ENCODE measurements around the gene KLF16. TPM values are rescaled to one million over a fixed set of nuclear protein-coding genes. Genes with fewer than 3 reads are reported as not detected.

KLF16 gene
- total and polyA plus RNA-seq, 9 of the 15 experiments (the other 6 are each of a cell fraction or from before 2014, with no cell fraction given), result 0.04 to 60.4 (median 6.8) TPM

GRCh38 chr19:1856698-1857603, 6.4 kb downstream of the KLF16 start (continued):
- TF ChIP-seq, protein P1, sequence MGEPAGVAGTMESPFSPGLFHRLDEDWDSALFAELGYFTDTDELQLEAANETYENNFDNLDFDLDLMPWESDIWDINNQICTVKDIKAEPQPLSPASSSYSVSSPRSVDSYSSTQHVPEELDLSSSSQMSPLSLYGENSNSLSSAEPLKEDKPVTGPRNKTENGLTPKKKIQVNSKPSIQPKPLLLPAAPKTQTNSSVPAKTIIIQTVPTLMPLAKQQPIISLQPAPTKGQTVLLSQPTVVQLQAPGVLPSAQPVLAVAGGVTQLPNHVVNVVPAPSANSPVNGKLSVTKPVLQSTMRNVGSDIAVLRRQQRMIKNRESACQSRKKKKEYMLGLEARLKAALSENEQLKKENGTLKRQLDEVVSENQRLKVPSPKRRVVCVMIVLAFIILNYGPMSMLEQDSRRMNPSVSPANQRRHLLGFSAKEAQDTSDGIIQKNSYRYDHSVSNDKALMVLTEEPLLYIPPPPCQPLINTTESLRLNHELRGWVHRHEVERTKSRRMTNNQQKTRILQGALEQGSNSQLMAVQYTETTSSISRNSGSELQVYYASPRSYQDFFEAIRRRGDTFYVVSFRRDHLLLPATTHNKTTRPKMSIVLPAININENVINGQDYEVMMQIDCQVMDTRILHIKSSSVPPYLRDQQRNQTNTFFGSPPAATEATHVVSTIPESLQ (CRISPR knock-in tag; IDR thresholded peaks at IDR 0.05), result peak; percentile 74; the same call in 1 of the 2 replicates
- TF ChIP-seq MYBL2 (IDR thresholded peaks at IDR 0.05; ENCODE audit: low read depth) (no peak), MYBL2 (CRISPR knock-in tag; IDR thresholded peaks at IDR 0.05; ENCODE audit: borderline replicate concordance) (no peak), CHCHD3 (CRISPR knock-in tag; IDR thresholded peaks at IDR 0.05) (no peak), CREBBP (IDR thresholded peaks at IDR 0.05; ENCODE audit: low read depth, low read length) (no peak), LEF1 (IDR thresholded peaks at IDR 0.05) (no peak), MYC (IDR thresholded peaks at IDR 0.05; ENCODE audit: low read depth, low read length) (peak; percentile 73), MYC (CRISPR knock-in tag; IDR thresholded peaks at IDR 0.05; ENCODE audit: borderline replicate concordance, low read depth) (no peak; the same call in 1 of the 2 replicates), FOXA1 (IDR thresholded peaks at IDR 0.05; ENCODE audit: borderline replicate concordance) (no peak), CBFB (CRISPR knock-in tag; IDR thresholded peaks at IDR 0.05) (no peak), RBFOX2 (IDR thresholded peaks at IDR 0.05; ENCODE audit: low read depth, low read length) (peak; percentile 74), NCOA2 (IDR thresholded peaks at IDR 0.05; ENCODE audit: partially characterized antibody in 2 of 2) (no peak), STAG1 (CRISPR knock-in tag; IDR thresholded peaks at IDR 0.05; ENCODE audit: borderline replicate concordance) (no peak; the same call in 1 of the 2 replicates), ZNF12 (CRISPR knock-in tag; IDR thresholded peaks at IDR 0.05) (0 out of 2 replicates have a peak, but pooled peaks have one; percentile 37), SMARCE1 (IDR thresholded peaks at IDR 0.05) (no peak), TRIM25 (IDR thresholded peaks at IDR 0.05; ENCODE audit: borderline replicate concordance) (no peak)
- TF ChIP-seq, protein P2, sequence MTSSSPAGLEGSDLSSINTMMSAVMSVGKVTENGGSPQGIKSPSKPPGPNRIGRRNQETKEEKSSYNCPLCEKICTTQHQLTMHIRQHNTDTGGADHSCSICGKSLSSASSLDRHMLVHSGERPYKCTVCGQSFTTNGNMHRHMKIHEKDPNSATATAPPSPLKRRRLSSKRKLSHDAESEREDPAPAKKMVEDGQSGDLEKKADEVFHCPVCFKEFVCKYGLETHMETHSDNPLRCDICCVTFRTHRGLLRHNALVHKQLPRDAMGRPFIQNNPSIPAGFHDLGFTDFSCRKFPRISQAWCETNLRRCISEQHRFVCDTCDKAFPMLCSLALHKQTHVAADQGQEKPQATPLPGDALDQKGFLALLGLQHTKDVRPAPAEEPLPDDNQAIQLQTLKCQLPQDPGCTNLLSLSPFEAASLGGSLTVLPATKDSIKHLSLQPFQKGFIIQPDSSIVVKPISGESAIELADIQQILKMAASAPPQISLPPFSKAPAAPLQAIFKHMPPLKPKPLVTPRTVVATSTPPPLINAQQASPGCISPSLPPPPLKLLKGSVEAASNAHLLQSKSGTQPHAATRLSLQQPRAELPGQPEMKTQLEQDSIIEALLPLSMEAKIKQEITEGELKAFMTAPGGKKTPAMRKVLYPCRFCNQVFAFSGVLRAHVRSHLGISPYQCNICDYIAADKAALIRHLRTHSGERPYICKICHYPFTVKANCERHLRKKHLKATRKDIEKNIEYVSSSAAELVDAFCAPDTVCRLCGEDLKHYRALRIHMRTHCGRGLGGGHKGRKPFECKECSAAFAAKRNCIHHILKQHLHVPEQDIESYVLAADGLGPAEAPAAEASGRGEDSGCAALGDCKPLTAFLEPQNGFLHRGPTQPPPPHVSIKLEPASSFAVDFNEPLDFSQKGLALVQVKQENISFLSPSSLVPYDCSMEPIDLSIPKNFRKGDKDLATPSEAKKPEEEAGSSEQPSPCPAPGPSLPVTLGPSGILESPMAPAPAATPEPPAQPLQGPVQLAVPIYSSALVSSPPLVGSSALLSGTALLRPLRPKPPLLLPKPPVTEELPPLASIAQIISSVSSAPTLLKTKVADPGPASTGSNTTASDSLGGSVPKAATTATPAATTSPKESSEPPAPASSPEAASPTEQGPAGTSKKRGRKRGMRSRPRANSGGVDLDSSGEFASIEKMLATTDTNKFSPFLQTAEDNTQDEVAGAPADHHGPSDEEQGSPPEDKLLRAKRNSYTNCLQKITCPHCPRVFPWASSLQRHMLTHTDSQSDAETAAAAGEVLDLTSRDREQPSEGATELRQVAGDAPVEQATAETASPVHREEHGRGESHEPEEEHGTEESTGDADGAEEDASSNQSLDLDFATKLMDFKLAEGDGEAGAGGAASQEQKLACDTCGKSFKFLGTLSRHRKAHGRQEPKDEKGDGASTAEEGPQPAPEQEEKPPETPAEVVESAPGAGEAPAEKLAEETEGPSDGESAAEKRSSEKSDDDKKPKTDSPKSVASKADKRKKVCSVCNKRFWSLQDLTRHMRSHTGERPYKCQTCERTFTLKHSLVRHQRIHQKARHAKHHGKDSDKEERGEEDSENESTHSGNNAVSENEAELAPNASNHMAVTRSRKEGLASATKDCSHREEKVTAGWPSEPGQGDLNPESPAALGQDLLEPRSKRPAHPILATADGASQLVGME (CRISPR knock-in tag; IDR thresholded peaks at IDR 0.05), result peak; percentile 86; the same call in 1 of the 2 replicates
